ENCODE results near the gene GAGE12H. TPM values are rescaled to one million over a fixed set of nuclear protein-coding genes. Genes with fewer than 3 reads are reported as not detected.

Gene GAGE12H
- total and polyA plus RNA-seq, 2 of the 13 experiments (the other 11 are each of a cell fraction or from before 2014, with no cell fraction given) = not detected

DNA sequence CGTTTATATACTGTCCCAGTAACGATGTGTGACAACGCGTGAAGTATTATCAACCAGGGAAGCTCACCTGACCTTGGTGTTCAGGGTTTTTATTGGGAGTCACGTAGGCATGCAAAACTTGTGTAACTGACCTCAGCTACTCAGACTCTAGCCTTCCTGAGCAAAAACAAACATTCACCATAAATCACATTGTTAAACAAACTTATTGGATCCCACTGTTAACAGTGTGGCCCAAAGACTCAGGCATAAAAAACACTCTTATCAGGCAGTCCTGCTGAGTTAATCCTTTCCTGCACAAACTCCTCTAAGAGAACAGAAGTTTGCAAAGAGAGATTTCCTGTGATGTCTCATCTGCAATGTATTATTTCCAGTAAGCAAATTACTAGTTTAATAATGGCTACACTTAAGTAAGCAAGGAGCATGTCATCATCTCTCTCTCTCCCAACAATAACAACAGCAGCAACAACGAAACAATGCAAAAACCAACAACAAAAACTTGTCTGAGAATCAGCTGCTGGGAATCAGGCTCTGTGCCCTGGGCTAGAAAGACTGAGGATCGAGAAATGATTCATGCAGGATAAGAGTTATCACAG, 31.1 kb downstream of the GAGE12H start (continued):
- TF ChIP-seq, protein P1, sequence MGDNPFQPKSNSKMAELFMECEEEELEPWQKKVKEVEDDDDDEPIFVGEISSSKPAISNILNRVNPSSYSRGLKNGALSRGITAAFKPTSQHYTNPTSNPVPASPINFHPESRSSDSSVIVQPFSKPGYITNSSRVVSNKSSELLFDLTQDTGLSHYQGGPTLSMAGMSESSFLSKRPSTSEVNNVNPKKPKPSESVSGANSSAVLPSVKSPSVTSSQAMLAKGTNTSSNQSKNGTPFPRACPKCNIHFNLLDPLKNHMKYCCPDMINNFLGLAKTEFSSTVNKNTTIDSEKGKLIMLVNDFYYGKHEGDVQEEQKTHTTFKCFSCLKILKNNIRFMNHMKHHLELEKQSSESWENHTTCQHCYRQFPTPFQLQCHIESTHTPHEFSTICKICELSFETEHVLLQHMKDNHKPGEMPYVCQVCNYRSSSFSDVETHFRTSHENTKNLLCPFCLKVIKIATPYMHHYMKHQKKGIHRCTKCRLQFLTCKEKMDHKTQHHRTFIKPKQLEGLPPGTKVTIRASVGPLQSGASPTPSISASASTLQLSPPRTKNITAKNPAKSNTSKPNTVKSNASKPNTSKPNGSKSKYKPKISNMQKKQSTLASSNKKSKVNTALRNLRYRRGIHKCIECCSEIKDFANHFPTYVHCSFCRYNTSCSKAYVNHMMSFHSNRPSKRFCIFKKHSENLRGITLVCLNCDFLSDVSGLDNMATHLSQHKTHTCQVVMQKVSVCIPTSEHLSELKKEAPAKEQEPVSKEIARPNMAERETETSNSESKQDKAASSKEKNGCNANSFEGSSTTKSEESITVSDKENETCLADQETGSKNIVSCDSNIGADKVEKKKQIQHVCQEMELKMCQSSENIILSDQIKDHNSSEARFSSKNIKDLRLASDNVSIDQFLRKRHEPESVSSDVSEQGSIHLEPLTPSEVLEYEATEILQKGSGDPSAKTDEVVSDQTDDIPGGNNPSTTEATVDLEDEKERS (CRISPR knock-in tag; IDR thresholded peaks at IDR 0.05) = peak; percentile 77; the same call in 1 of the 2 replicates
- peak; percentile 45; the same call in 1 of the 2 replicates for TF ChIP-seq PHF21A (CRISPR knock-in tag; IDR thresholded peaks at IDR 0.05)
- TF ChIP-seq ZNF264 (CRISPR knock-in tag; IDR thresholded peaks at IDR 0.05) = 0 out of 2 replicates have a peak, but pooled peaks have one; percentile 47
- TF ChIP-seq, protein P2, sequence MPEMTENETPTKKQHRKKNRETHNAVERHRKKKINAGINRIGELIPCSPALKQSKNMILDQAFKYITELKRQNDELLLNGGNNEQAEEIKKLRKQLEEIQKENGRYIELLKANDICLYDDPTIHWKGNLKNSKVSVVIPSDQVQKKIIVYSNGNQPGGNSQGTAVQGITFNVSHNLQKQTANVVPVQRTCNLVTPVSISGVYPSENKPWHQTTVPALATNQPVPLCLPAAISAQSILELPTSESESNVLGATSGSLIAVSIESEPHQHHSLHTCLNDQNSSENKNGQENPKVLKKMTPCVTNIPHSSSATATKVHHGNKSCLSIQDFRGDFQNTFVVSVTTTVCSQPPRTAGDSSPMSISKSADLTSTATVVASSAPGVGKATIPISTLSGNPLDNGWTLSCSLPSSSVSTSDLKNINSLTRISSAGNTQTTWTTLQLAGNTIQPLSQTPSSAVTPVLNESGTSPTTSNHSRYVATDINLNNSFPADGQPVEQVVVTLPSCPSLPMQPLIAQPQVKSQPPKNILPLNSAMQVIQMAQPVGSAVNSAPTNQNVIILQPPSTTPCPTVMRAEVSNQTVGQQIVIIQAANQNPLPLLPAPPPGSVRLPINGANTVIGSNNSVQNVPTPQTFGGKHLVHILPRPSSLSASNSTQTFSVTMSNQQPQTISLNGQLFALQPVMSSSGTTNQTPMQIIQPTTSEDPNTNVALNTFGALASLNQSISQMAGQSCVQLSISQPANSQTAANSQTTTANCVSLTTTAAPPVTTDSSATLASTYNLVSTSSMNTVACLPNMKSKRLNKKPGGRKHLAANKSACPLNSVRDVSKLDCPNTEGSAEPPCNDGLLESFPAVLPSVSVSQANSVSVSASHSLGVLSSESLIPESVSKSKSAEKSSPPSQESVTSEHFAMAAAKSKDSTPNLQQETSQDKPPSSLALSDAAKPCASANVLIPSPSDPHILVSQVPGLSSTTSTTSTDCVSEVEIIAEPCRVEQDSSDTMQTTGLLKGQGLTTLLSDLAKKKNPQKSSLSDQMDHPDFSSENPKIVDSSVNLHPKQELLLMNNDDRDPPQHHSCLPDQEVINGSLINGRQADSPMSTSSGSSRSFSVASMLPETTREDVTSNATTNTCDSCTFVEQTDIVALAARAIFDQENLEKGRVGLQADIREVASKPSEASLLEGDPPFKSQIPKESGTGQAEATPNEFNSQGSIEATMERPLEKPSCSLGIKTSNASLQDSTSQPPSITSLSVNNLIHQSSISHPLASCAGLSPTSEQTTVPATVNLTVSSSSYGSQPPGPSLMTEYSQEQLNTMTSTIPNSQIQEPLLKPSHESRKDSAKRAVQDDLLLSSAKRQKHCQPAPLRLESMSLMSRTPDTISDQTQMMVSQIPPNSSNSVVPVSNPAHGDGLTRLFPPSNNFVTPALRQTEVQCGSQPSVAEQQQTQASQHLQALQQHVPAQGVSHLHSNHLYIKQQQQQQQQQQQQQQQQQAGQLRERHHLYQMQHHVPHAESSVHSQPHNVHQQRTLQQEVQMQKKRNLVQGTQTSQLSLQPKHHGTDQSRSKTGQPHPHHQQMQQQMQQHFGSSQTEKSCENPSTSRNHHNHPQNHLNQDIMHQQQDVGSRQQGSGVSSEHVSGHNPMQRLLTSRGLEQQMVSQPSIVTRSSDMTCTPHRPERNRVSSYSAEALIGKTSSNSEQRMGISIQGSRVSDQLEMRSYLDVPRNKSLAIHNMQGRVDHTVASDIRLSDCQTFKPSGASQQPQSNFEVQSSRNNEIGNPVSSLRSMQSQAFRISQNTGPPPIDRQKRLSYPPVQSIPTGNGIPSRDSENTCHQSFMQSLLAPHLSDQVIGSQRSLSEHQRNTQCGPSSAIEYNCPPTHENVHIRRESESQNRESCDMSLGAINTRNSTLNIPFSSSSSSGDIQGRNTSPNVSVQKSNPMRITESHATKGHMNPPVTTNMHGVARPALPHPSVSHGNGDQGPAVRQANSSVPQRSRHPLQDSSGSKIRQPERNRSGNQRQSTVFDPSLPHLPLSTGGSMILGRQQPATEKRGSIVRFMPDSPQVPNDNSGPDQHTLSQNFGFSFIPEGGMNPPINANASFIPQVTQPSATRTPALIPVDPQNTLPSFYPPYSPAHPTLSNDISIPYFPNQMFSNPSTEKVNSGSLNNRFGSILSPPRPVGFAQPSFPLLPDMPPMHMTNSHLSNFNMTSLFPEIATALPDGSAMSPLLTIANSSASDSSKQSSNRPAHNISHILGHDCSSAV (CRISPR knock-in tag; IDR thresholded peaks at IDR 0.05; ENCODE audit: borderline replicate concordance) = no peak
- TF ChIP-seq, protein P3, sequence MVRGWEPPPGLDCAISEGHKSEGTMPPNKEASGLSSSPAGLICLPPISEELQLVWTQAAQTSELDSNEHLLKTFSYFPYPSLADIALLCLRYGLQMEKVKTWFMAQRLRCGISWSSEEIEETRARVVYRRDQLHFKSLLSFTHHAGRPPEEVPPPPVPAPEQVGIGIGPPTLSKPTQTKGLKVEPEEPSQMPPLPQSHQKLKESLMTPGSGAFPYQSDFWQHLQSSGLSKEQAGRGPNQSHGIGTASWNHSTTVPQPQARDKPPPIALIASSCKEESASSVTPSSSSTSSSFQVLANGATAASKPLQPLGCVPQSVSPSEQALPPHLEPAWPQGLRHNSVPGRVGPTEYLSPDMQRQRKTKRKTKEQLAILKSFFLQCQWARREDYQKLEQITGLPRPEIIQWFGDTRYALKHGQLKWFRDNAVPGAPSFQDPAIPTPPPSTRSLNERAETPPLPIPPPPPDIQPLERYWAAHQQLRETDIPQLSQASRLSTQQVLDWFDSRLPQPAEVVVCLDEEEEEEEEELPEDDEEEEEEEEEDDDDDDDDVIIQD (CRISPR knock-in tag; IDR thresholded peaks at IDR 0.05; ENCODE audit: low read depth) = peak; percentile 90
- TF ChIP-seq ZBTB20 (CRISPR knock-in tag; IDR thresholded peaks at IDR 0.05; ENCODE audit: borderline replicate concordance, low read depth) = peak; percentile 47; the same call in 1 of the 2 replicates
- TF ChIP-seq NONO (IDR thresholded peaks at IDR 0.05) = no peak
- TF ChIP-seq NONO (CRISPR knock-in tag; conservative IDR thresholded peaks at IDR 0.05) = 0 out of 2 replicates have a peak, but pooled peaks have one; percentile 17

All from HepG2 (cell line).